GM23248 (cell line): ENCODE measurements around the gene ROR1. TPM values are rescaled to one million over a fixed set of nuclear protein-coding genes. Genes with fewer than 3 reads are reported as not detected.
A peak's percentile ranks its signal among the peaks of the same experiment; 100 is the strongest.

Source experiments
- DNase-seq: peaks from one replicate; pipeline ENCODE4 v3.0.0-alpha.2; 2015
- H2AFZ ChIP-seq: fragments of 200-600 bp; sonication (generic); 2 replicates; pipeline ENCODE4 v1.6.1; 2016; ENCODE audit warnings: antibody characterized with exemption
- H3F3A ChIP-seq: fragments of 200-600 bp; sonication (generic); 2 replicates; pipeline ENCODE4 v1.6.1; 2016; ENCODE audit warnings: mild to moderate bottlenecking, antibody characterized with exemption, mixed run types; ENCODE audit not compliant: insufficient read depth
- H3K27ac ChIP-seq: fragments of 200-600 bp; sonication (generic); 2 replicates; pipeline ENCODE4 v1.5.1; 2016; ENCODE audit warnings: mild to moderate bottlenecking
- H3K27me3 ChIP-seq: fragments of 200-600 bp; sonication (generic); replicated peaks from 2 replicates; pipeline ENCODE4 v1.6.1; 2016; ENCODE audit warnings: mild to moderate bottlenecking; ENCODE audit not compliant: insufficient read depth
- H3K36me3 ChIP-seq: fragments of 200-600 bp; sonication (generic); 2 replicates; pipeline ENCODE4 v1.6.1; 2016; ENCODE audit warnings: low read depth, mild to moderate bottlenecking
- H3K4me1 ChIP-seq: fragments of 200-600 bp; sonication (generic); 2 replicates; pipeline ENCODE4 v1.6.1; 2016; ENCODE audit warnings: mild to moderate bottlenecking; ENCODE audit not compliant: insufficient read depth
- H3K4me2 ChIP-seq: fragments of 200-600 bp; sonication (generic); one replicate; pipeline ENCODE4 v1.6.1; 2016; ENCODE audit warnings: mild to moderate bottlenecking; ENCODE audit not compliant: unreplicated experiment
- H3K4me3 ChIP-seq: fragments of 200-600 bp; sonication (generic); 2 replicates; pipeline ENCODE4 v1.5.1; 2016; ENCODE audit warnings: mild to moderate bottlenecking
- H3K79me2 ChIP-seq: fragments of 200-600 bp; sonication (generic); 2 replicates; pipeline ENCODE4 v1.6.1; 2016; ENCODE audit warnings: mild to moderate bottlenecking; ENCODE audit not compliant: insufficient read depth
- H3K9ac ChIP-seq: fragments of 200-600 bp; sonication (generic); 2 replicates; pipeline ENCODE4 v1.6.1; 2016; ENCODE audit warnings: mild to moderate bottlenecking
- H3K9me2 ChIP-seq: fragments of 200-600 bp; sonication (generic); 2 replicates; pipeline ENCODE4 v1.6.1; 2016; ENCODE audit warnings: mixed run types, mild to moderate bottlenecking, moderate library complexity; ENCODE audit not compliant: insufficient read depth
- H3K9me3 ChIP-seq: fragments of 200-600 bp; sonication (generic); one replicate; pipeline ENCODE4 v1.6.1; 2017; ENCODE audit warnings: low read depth
- H4K20me1 ChIP-seq: fragments of 200-600 bp; sonication (generic); 2 replicates; pipeline ENCODE4 v1.6.0; 2016; ENCODE audit not compliant: insufficient read depth
- EZH2 ChIP-seq: fragments of 200-600 bp; sonication (generic); IDR thresholded peaks from 2 replicates; pipeline ENCODE4 v1.6.1; 2018; ENCODE audit warnings: antibody characterized with exemption, mild to moderate bottlenecking; ENCODE audit not compliant: insufficient read depth, poor library complexity, severe bottlenecking
- EZH2phosphoT487 ChIP-seq: fragments of 200-600 bp; sonication (generic); IDR thresholded peaks from 2 replicates; pipeline ENCODE4 v1.6.1; 2018; ENCODE audit warnings: antibody characterized with exemption, moderate library complexity, mild to moderate bottlenecking, low read depth; ENCODE audit not compliant: insufficient read depth
- WGBS, 2 experiments: methylation state at CpG; one replicate each; pipeline ENCODE4 v1.1.6; 2015 to 2017; ENCODE audit warnings: low lambda C conversion rate in 2 of 2, low coverage in 1 of 2; ENCODE audit errors: missing lambda C conversion rate in 2 of 2; 5-methylcytosine and 5-hydroxymethylcytosine counted together
- in situ Hi-C: fragments of 300-500 bp; cut with MboI; formaldehyde crosslinking; loops from 2 replicates; pipeline ENCODE4 v1.15.0; 2020
- polyA plus RNA-seq: library from polyadenylated mRNA; unstranded; fragments of >200 nt; fragmentation: Nextera tagmentation; extraction: Ambion mirVana; gene quantifications from 2 replicates; pipeline ENCODE4 v1.2.1, GENCODE V29; 2016
- total RNA-seq: library from RNA; depleted of rRNA; stranded (reverse); fragments of >200 nt; shearing (Covaris generic); gene quantifications from 2 replicates; pipeline ENCODE4 v1.2.3, GENCODE V29; 2014

ROR1 gene
- total and polyA plus RNA-seq, 2 experiments from 2014 or later = 12.0 to 13.3 TPM

GRCh38 chr1:64183395-64184002 is 409.7 kb downstream of the ROR1 start:
- H3K4me1 ChIP-seq = peaks cover 14% of the 10 kb centered on the region
- H2AFZ ChIP-seq = no peak overlapping the region
- in situ Hi-C loops = no loop called here
- H4K20me1 ChIP-seq = no peaks in the 10 kb centered on the region
- 0 out of 2 replicates have a peak overlapping the region, but pooled peaks have one; percentile 1 for H3K4me3 ChIP-seq
- no peaks in the 10 kb centered on the region for H3K27me3 ChIP-seq
- peaks cover 13% of the 10 kb centered on the region for H3F3A ChIP-seq
- TF ChIP-seq EZH2phosphoT487 = no peak
- no peaks in the 10 kb centered on the region for H3K36me3 ChIP-seq
- H3K9me2 ChIP-seq = no peaks in the 10 kb centered on the region
- peak overlapping the region; percentile 41 for H3K27ac ChIP-seq
- H3K9me3 ChIP-seq = no peaks in the 10 kb centered on the region
- WGBS, 2 experiments = 23 to 32% methylated on average over 5 of the region's 5 CpGs
- peak overlapping the region; percentile 41 for H3K4me2 ChIP-seq
- DNase-seq = no peak
- no peak overlapping the region for H3K9ac ChIP-seq
- no peaks in the 10 kb centered on the region for H3K79me2 ChIP-seq

GRCh38 chr1:64184003-64184440 is 410.2 kb downstream of the ROR1 start:
- H3K27ac ChIP-seq = peak overlapping the region; percentile 41
- DNase-seq = peak; percentile 92

GRCh38 chr1:64186138-64186897 is 412.5 kb downstream of the ROR1 start:
- Histone ChIP-seq H3K9me2 (no peaks in the 10 kb centered on the region), H3K9ac (no peak overlapping the region), H3K27me3 (no peaks in the 10 kb centered on the region), H3K9me3 (no peaks in the 10 kb centered on the region), H3K4me3 (no peak overlapping the region), H3K36me3 (no peaks in the 10 kb centered on the region), H3F3A (peaks cover 13% of the 10 kb centered on the region), H2AFZ (no peak overlapping the region), H4K20me1 (no peaks in the 10 kb centered on the region), H3K79me2 (no peaks in the 10 kb centered on the region), H3K4me2 (no peak overlapping the region), H3K27ac (no peak overlapping the region), H3K4me1 (peaks cover 14% of the 10 kb centered on the region)
- TF ChIP-seq EZH2phosphoT487 = no peak
- TF ChIP-seq EZH2 = no peak
- no peak for DNase-seq
- in situ Hi-C loops = no loop called here
- WGBS, 2 experiments = 56 to 58% methylated on average over 10 of the region's 10 CpGs

More at GRCh38 chr1:64184003-64184440, 410.2 kb downstream of the ROR1 start:
- no peak overlapping the region for H2AFZ ChIP-seq
- H3K4me1 ChIP-seq = peaks cover 14% of the 10 kb centered on the region
- no peaks in the 10 kb centered on the region for H4K20me1 ChIP-seq
- H3F3A ChIP-seq = peaks cover 13% of the 10 kb centered on the region
- TF ChIP-seq EZH2 (no peak), EZH2phosphoT487 (0 out of 2 replicates have a peak, but pooled peaks have one; percentile 69)
- in situ Hi-C loops = no loop called here
- no peaks in the 10 kb centered on the region for H3K79me2 ChIP-seq
- 6 to 7% methylated on average over 5 of the region's 5 CpGs for WGBS, 2 experiments
- H3K4me3 ChIP-seq = no peak overlapping the region
- H3K27me3 ChIP-seq = no peaks in the 10 kb centered on the region
- H3K9ac ChIP-seq = no peak overlapping the region
- H3K9me3 ChIP-seq = no peaks in the 10 kb centered on the region
- H3K36me3 ChIP-seq = no peaks in the 10 kb centered on the region
- no peaks in the 10 kb centered on the region for H3K9me2 ChIP-seq
- peak overlapping the region; percentile 36 for H3K4me2 ChIP-seq

GRCh38 chr1:64186898-64187280 is 413.1 kb downstream of the ROR1 start:
- Histone ChIP-seq H3K4me2 (no peak overlapping the region), H3K4me1 (peaks cover 14% of the 10 kb centered on the region), H3F3A (peaks cover 13% of the 10 kb centered on the region), H3K9me3 (no peaks in the 10 kb centered on the region), H2AFZ (no peak overlapping the region), H3K4me3 (no peak overlapping the region), H3K27me3 (no peaks in the 10 kb centered on the region), H3K36me3 (no peaks in the 10 kb centered on the region), H3K9me2 (no peaks in the 10 kb centered on the region), H3K79me2 (no peaks in the 10 kb centered on the region), H3K27ac (no peak overlapping the region), H4K20me1 (no peaks in the 10 kb centered on the region), H3K9ac (no peak overlapping the region)
- no peak for TF ChIP-seq EZH2
- 78 to 80% methylated on average over 7 of the region's 7 CpGs for WGBS, 2 experiments
- in situ Hi-C loops = no loop called here
- DNase-seq = no peak
